Retinal pigment epithelial cell (primary cell): ENCODE data around the gene ANKDD1B.
A peak's percentile ranks its signal among the peaks of the same experiment; 100 is the strongest.

Source experiments
- DNase-seq: peaks from one replicate; pipeline ENCODE4 v3.0.0-alpha.2; 2010; ENCODE audit warnings: low read depth
- H3K4me3 ChIP-seq: 2 replicates; pipeline ENCODE4 v1.5.1; 2011; ENCODE audit warnings: mild to moderate bottlenecking, low read length, control low read depth, moderate library complexity
- CTCF ChIP-seq: conservative IDR thresholded peaks from 2 replicates; pipeline ENCODE4 v1.5.1; 2011; ENCODE audit warnings: low read depth, low read length, control low read depth, inconsistent platforms

ANKDD1B gene

GRCh38 chr5:75648712-75649111 lies 37.5 kb downstream of the ANKDD1B start:
- no peak for TF ChIP-seq CTCF
- no peak overlapping the region for H3K4me3 ChIP-seq
- no peak for DNase-seq

GRCh38 chr5:75651575-75652238 lies 40.5 kb downstream of the ANKDD1B start:
- no peak for TF ChIP-seq CTCF
- H3K4me3 ChIP-seq: no peak overlapping the region
- DNase-seq: no peak

- no peak for TF ChIP-seq CTCF
- no peak overlapping the region for H3K4me3 ChIP-seq
- no peak for DNase-seq
Observed at GRCh38 chr5:75653521-75653920, 42.3 kb downstream of the ANKDD1B start.

GRCh38 chr5:75654693-75655295 lies 43.5 kb downstream of the ANKDD1B start:
- no peak for DNase-seq
- no peak for TF ChIP-seq CTCF
- H3K4me3 ChIP-seq: no peak overlapping the region

- no peak for TF ChIP-seq CTCF
Observed at GRCh38 chr5:75656311-75657003, 45.2 kb downstream of the ANKDD1B start.

GRCh38 chr5:75659791-75660450 lies 48.7 kb downstream of the ANKDD1B start:
- no peak overlapping the region for H3K4me3 ChIP-seq
- no peak for DNase-seq
- TF ChIP-seq CTCF: no peak

More at GRCh38 chr5:75656311-75657003, 45.2 kb downstream of the ANKDD1B start:
- DNase-seq: no peak
- H3K4me3 ChIP-seq: peak overlapping the region; percentile 81
